C4-2B (cell line): Measurements from ENCODE around the gene RCVRN.

Experiments
- ZFX ChIP-seq: fragments of 450-650 bp; IDR thresholded peaks from 2 replicates; pipeline ENCODE4 v1.6.1; 2017
- TF ChIP-seq, protein P1 (sequence below): fragments of 450-650 bp; conservative IDR thresholded peaks from 2 replicates; pipeline ENCODE4 v1.5.1; 2017; ENCODE audit warnings: mild to moderate bottlenecking

- TF ChIP-seq, protein P1, sequence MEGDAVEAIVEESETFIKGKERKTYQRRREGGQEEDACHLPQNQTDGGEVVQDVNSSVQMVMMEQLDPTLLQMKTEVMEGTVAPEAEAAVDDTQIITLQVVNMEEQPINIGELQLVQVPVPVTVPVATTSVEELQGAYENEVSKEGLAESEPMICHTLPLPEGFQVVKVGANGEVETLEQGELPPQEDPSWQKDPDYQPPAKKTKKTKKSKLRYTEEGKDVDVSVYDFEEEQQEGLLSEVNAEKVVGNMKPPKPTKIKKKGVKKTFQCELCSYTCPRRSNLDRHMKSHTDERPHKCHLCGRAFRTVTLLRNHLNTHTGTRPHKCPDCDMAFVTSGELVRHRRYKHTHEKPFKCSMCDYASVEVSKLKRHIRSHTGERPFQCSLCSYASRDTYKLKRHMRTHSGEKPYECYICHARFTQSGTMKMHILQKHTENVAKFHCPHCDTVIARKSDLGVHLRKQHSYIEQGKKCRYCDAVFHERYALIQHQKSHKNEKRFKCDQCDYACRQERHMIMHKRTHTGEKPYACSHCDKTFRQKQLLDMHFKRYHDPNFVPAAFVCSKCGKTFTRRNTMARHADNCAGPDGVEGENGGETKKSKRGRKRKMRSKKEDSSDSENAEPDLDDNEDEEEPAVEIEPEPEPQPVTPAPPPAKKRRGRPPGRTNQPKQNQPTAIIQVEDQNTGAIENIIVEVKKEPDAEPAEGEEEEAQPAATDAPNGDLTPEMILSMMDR = peak; percentile 11
- TF ChIP-seq ZFX = no peak
Observed at GRCh38 chr17:9874722-9875121, 30.3 kb downstream of the RCVRN start.
